RWPE1 (cell line): ENCODE measurements around the gene AXL.
A peak's percentile ranks its signal among the peaks of the same experiment; 100 is the strongest.

Experiments used
- CTCF ChIA-PET: fragments of 350-600 bp; sonication (Branson Sonifier 250); formaldehyde crosslinking; extraction: SDS; loops from one replicate; lab custom pipeline; 2021; lab: Yijun Ruan, JAX
- POLR2A ChIA-PET: fragments of 400-600 bp; formaldehyde crosslinking; extraction: SDS; loops from one replicate; lab custom pipeline; 2020; ENCODE audit warnings: antibody characterized with exemption; ENCODE audit not compliant: low non-redundant PET; lab: Yijun Ruan, JAX
- DNase-seq: peaks from one replicate; pipeline ENCODE4 v3.0.0; 2012; ENCODE audit warnings: low spot score
- H3K27ac ChIP-seq: fragments of 450-650 bp; 2 replicates; pipeline ENCODE4 v1.5.1; 2017
- CTCF ChIP-seq: fragments of 450-650 bp; conservative IDR thresholded peaks from 2 replicates; pipeline ENCODE4 v1.5.1; 2017; ENCODE audit warnings: low read depth, mild to moderate bottlenecking

AXL gene

DNA sequence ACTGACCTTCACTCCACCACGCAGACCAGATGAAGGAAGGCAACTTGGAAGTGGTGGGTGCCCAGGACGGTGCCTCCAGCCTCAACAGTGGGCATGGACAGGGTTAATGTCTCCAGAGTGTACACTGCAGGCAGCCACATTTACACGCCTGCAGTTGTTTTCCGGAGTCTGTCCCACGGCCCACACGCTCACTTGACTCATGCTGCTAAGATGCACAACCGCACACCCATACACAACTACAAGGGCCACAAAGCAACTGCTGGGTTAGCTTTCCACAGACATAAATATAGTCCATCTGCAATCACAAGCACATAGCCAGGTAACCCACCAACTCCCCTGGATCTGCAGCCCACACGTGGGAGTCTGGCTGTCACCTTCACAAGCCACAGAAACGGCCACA, 12.6 kb upstream of the AXL start:
- POLR2A ChIA-PET: no interaction called here
- DNase-seq: no peak
- CTCF ChIA-PET: no interaction called here

DNA sequence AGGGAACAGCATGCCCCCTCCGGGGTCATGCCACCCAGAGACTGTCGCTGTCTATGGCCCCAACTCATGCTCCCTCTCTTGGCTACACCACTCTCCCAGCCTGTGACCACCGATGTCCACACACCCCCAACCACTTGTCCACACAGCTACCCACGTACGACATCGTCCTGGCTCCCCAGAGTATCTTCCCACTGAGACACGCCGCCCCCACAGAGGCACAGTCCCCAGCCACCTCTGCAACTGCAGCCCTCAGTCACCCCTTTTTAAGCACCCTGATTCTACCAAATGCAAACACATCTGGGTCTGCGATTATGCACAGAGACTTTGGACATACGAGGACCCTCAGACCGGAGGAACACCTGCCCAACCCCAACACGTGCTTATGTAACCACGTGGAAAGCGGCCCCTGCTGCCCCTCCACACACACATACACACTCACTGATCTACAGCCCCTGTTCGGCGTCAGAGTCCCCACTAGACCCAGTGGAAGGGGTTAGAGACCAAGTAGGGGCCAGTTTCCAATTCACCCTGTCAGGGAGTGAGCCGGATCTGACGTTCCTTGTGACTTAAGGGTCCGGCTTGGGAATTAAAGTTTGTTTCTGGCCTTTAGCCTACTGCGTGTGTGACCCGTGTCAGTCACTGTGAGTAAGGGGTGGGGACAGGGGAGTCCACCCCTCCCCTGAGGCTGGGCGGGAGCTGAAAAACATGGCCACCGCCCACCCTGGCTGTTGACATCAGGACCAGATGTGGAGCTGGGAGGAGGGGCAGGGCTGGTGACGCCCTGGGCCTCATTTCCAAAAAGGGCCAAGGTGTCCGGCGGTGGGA, 11.9 kb upstream of the AXL start:
- peak overlapping the region; percentile 7; the same call in 1 of the 2 replicates for H3K27ac ChIP-seq
- ChIA-PET POLR2A (no interaction called here), CTCF (no interaction called here)
- DNase-seq: no peak
- no peak for TF ChIP-seq CTCF

More for the DNA sequence above, 12.6 kb upstream of the AXL start:
- no peak for TF ChIP-seq CTCF
- peak overlapping the region; percentile 7; the same call in 1 of the 2 replicates for H3K27ac ChIP-seq

- H3K27ac ChIP-seq: peak overlapping the region; percentile 87
- DNase-seq: no peak
- POLR2A ChIA-PET: no interaction called here
- no peak for TF ChIP-seq CTCF
- CTCF ChIA-PET: no interaction called here
Observed at GRCh38 chr19:41214161-41214560, 4.9 kb upstream of the AXL start.

GRCh38 chr19:41217741-41218140, 1.3 kb upstream of the AXL start:
- peak overlapping the region; percentile 98 for H3K27ac ChIP-seq
- TF ChIP-seq CTCF: no peak
- POLR2A ChIA-PET: no interaction called here
- no peak for DNase-seq
- CTCF ChIA-PET: interaction anchor here (0.5 kb wide), 1 partner anchor 247 kb away, joined by 4 read pairs; no protein-coding TSS in a partner anchor

DNA sequence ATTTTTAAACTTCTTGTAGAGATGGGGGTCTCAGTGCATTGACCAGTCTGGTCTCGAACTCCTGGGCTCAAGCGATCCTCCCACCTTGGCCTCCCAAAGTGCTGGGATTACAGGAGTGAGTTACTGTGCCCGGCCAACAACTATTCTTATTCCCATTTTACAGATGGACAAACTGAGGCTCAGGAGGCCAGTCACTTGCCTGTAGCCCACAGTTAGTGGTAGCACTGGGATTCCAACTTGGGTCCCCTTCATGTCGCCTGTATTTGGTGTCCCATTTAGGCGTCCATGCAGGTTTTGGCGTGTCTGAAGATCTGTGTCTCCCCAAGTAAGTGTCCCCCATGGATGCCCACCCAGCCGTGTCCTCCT, 791 bp upstream of the AXL start:
- H3K27ac ChIP-seq: peak overlapping the region; percentile 98
- CTCF ChIA-PET: interaction anchor here (1.1 to 1.4 kb wide), 2 partner anchors 14 to 44 kb away, joined by 11 to 12 read pairs; no protein-coding TSS in a partner anchor
- POLR2A ChIA-PET: interaction anchor here (1.3 kb wide), 1 partner anchor 44 kb away, joined by 5 read pairs; no protein-coding TSS in a partner anchor
- no peak for TF ChIP-seq CTCF
- DNase-seq: no peak

- CTCF ChIA-PET: interaction anchor here (1.2 kb wide), 1 partner anchor 10 kb away, joined by 3 read pairs; no protein-coding TSS in a partner anchor
- POLR2A ChIA-PET: no interaction called here
- peak overlapping the region; percentile 98 for H3K27ac ChIP-seq
Observed at GRCh38 chr19:41219924-41220567, 1.0 kb downstream of the AXL start.

More at GRCh38 chr19:41219924-41220567, 1.0 kb downstream of the AXL start:
- no peak for DNase-seq
- TF ChIP-seq CTCF: no peak
